ENCODE results near the gene CDC14B. TPM values are rescaled to one million over a fixed set of nuclear protein-coding genes. Genes with fewer than 3 reads are reported as not detected.

The CDC14B gene
- total RNA-seq, 1 experiment from 2014 or later, result 29.8 TPM

GRCh38 chr9:96462541-96462940 lies 157.1 kb downstream of the CDC14B start:
- no TSS peak for BruUV-seq (replicated peaks)
- intact Hi-C loops (cut with micrococcal nuclease; ENCODE audit: unreplicated experiment), result no loop called here
- no peaks in the 10 kb centered on the region for H3K9me3 Mint-ChIP-seq (ENCODE audit: low read depth, unreplicated experiment)
- no peaks in the 10 kb centered on the region for H3K27me3 Mint-ChIP-seq (ENCODE audit: unreplicated experiment)
- no peaks in the 10 kb centered on the region for H3K36me3 Mint-ChIP-seq (ENCODE audit: insufficient read depth, unreplicated experiment)
- peaks cover 6% of the 10 kb centered on the region for H3K4me1 Mint-ChIP-seq (ENCODE audit: low read depth, unreplicated experiment)
- CTCF ChIA-PET, result no interaction called here
- H3K4me3 Mint-ChIP-seq (ENCODE audit: low read depth, unreplicated experiment), result no peak overlapping the region
- TF ChIP-seq, protein P1, sequence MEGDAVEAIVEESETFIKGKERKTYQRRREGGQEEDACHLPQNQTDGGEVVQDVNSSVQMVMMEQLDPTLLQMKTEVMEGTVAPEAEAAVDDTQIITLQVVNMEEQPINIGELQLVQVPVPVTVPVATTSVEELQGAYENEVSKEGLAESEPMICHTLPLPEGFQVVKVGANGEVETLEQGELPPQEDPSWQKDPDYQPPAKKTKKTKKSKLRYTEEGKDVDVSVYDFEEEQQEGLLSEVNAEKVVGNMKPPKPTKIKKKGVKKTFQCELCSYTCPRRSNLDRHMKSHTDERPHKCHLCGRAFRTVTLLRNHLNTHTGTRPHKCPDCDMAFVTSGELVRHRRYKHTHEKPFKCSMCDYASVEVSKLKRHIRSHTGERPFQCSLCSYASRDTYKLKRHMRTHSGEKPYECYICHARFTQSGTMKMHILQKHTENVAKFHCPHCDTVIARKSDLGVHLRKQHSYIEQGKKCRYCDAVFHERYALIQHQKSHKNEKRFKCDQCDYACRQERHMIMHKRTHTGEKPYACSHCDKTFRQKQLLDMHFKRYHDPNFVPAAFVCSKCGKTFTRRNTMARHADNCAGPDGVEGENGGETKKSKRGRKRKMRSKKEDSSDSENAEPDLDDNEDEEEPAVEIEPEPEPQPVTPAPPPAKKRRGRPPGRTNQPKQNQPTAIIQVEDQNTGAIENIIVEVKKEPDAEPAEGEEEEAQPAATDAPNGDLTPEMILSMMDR (IDR thresholded peaks at IDR 0.05; ENCODE audit: unreplicated experiment), result no peak
- DNase-seq, result no peak
- no peak overlapping the region for H3K27ac Mint-ChIP-seq (ENCODE audit: unreplicated experiment)

GRCh38 chr9:96461336-96461735 lies 158.3 kb downstream of the CDC14B start:
- TF ChIP-seq, protein P1 (IDR thresholded peaks at IDR 0.05; ENCODE audit: unreplicated experiment), result no peak
- Mint-ChIP-seq H3K36me3 (ENCODE audit: insufficient read depth, unreplicated experiment) (no peaks in the 10 kb centered on the region), H3K27ac (ENCODE audit: unreplicated experiment) (no peak overlapping the region), H3K9me3 (ENCODE audit: low read depth, unreplicated experiment) (no peaks in the 10 kb centered on the region), H3K27me3 (ENCODE audit: unreplicated experiment) (no peaks in the 10 kb centered on the region), H3K4me3 (ENCODE audit: low read depth, unreplicated experiment) (no peak overlapping the region), H3K4me1 (ENCODE audit: low read depth, unreplicated experiment) (peaks cover 6% of the 10 kb centered on the region)
- CTCF ChIA-PET, result no interaction called here
- intact Hi-C loops (cut with micrococcal nuclease; ENCODE audit: unreplicated experiment), result no loop called here
- BruUV-seq (replicated peaks), result no TSS peak
- no peak for DNase-seq

DNA sequence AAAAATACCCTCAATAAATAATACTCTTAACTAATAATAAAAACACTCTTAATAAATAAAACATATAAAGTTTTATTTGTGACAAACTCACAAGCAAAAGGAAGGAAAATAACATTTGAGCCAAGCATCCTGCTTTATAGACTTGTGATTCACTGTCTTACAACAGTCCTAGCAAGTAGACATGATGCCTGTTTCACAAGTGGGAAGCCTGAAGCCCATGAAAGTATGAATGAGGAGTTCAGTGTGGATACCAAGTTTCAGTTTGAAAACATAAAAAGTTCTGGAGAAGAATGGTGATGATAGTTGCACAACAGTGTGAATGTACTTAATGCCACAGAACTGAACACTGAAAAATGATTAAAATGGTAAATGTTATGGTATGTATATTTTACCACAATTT lies 158.8 kb downstream of the CDC14B start:
- BruUV-seq (replicated peaks), result no TSS peak
- CTCF ChIA-PET, result no interaction called here
- no peak overlapping the region for H3K4me3 Mint-ChIP-seq (ENCODE audit: low read depth, unreplicated experiment)
- no peak for DNase-seq
- no peaks in the 10 kb centered on the region for H3K36me3 Mint-ChIP-seq (ENCODE audit: insufficient read depth, unreplicated experiment)
- TF ChIP-seq, protein P1 (IDR thresholded peaks at IDR 0.05; ENCODE audit: unreplicated experiment), result no peak
- intact Hi-C loops (cut with micrococcal nuclease; ENCODE audit: unreplicated experiment), result no loop called here
- no peak overlapping the region for H3K27ac Mint-ChIP-seq (ENCODE audit: unreplicated experiment)
- no peaks in the 10 kb centered on the region for H3K27me3 Mint-ChIP-seq (ENCODE audit: unreplicated experiment)
- H3K9me3 Mint-ChIP-seq (ENCODE audit: low read depth, unreplicated experiment), result no peaks in the 10 kb centered on the region
- H3K4me1 Mint-ChIP-seq (ENCODE audit: low read depth, unreplicated experiment), result peaks cover 6% of the 10 kb centered on the region

- TF ChIP-seq, protein P1 (IDR thresholded peaks at IDR 0.05; ENCODE audit: unreplicated experiment), result no peak
- BruUV-seq (replicated peaks), result no TSS peak
- CTCF ChIA-PET, result no interaction called here
- Mint-ChIP-seq H3K9me3 (ENCODE audit: low read depth, unreplicated experiment) (no peaks in the 10 kb centered on the region), H3K4me3 (ENCODE audit: low read depth, unreplicated experiment) (no peak overlapping the region), H3K27ac (ENCODE audit: unreplicated experiment) (no peak overlapping the region), H3K36me3 (ENCODE audit: insufficient read depth, unreplicated experiment) (no peaks in the 10 kb centered on the region), H3K27me3 (ENCODE audit: unreplicated experiment) (no peaks in the 10 kb centered on the region), H3K4me1 (ENCODE audit: low read depth, unreplicated experiment) (peaks cover 6% of the 10 kb centered on the region)
- intact Hi-C loops (cut with micrococcal nuclease; ENCODE audit: unreplicated experiment), result no loop called here
- no peak for DNase-seq
These were observed 159.2 kb downstream of the CDC14B start for GRCh38 chr9:96460470-96460869.

Data from Calu3 (cell line).